Keratinocyte (primary cell): ENCODE measurements around the gene G6PD.

Experiments
- CTCF ChIP-seq, 3 experiments: IDR thresholded peaks in 1 of 3; conservative IDR thresholded peaks in 1 of 3; optimal IDR thresholded peaks in 1 of 3; 2 replicates in 2 of 3; 3 replicates in 1 of 3; pipeline versions ENCODE3 to v1.5.1; 2011; ENCODE audit warnings: low read length in 3 of 3, mild to moderate bottlenecking in 3 of 3, moderate library complexity in 2 of 3, control low read depth in 1 of 3, inconsistent platforms in 1 of 3; ENCODE audit not compliant: insufficient read depth in 2 of 3; ENCODE audit errors: extremely low read depth in 1 of 3
- EZH2 ChIP-seq: IDR thresholded peaks from one replicate; pipeline ENCODE4 v1.6.1; 2012; ENCODE audit warnings: inconsistent platforms, mild to moderate bottlenecking, low read length, moderate library complexity

- TF ChIP-seq CTCF (optimal IDR thresholded peaks at IDR 0.05 in 1 of 3, IDR thresholded peaks at IDR 0.05 in 1 of 3, conservative IDR thresholded peaks at IDR 0.05 in 1 of 3; ENCODE audit: extremely low read depth in 1 of 3, insufficient read depth in 2 of 3, low read length in 3 of 3) (no peak), EZH2 (no peak)
These were observed 790 bp upstream of the G6PD start, which contains the start of gene IKBKG for GRCh38 chrX:154547245-154548027.
